IMR-90 (cell line): ENCODE data around the gene CYP27B1. TPM values are rescaled to one million over a fixed set of nuclear protein-coding genes. Genes with fewer than 3 reads are reported as not detected.

Experiments
- ATAC-seq: fragments of 200-7000 bp; cut with Tn5 transposase; 2 replicates; pipeline ENCODE4 v1.9.1; 2020; ENCODE audit warnings: low read depth, mild to moderate bottlenecking, moderate library complexity
- BruUV-seq: library from RNA; stranded (reverse); fragments of 400-500 nt; replicated peaks from 2 replicates; lab custom pipeline; 2021; lab: Mats Ljungman, UMichigan
- CTCF ChIA-PET: fragments of 300-600 bp; formaldehyde crosslinking; extraction: SDS; loops from one replicate; lab custom pipeline; 2021; ENCODE audit warnings: antibody characterized with exemption; lab: Yijun Ruan, JAX
- POLR2A ChIA-PET: fragments of 300-600 bp; sonication (Branson Sonifier 250); formaldehyde crosslinking; loops from one replicate; lab custom pipeline; 2022; ENCODE audit warnings: antibody characterized with exemption; ENCODE audit not compliant: unreplicated experiment; lab: Charles Lee
- DNase-seq: peaks from one replicate; pipeline ENCODE4 v3.0.0; 2013
- H2AFZ ChIP-seq: replicated peaks from 2 replicates; pipeline ENCODE3; 2013; ENCODE audit warnings: low read length, mild to moderate bottlenecking; ENCODE audit not compliant: poor library complexity
- H2AK5ac ChIP-seq: 2 replicates; pipeline ENCODE4 v1.6.1; 2013; ENCODE audit warnings: low read depth, low read length, inconsistent platforms
- H2AK9ac ChIP-seq: replicated peaks from 2 replicates; pipeline ENCODE3; 2013; ENCODE audit warnings: mild to moderate bottlenecking, low read depth, low read length, moderate library complexity; ENCODE audit not compliant: poor library complexity
- H2BK120ac ChIP-seq: 2 replicates; pipeline ENCODE4 v1.6.1; 2013; ENCODE audit warnings: low read depth, low read length, inconsistent platforms
- H2BK15ac ChIP-seq: 3 replicates; pipeline ENCODE4 v1.6.1; 2013; ENCODE audit warnings: low read depth, low read length, inconsistent platforms
- H2BK20ac ChIP-seq: 2 replicates; pipeline ENCODE4 v1.6.1; 2013; ENCODE audit warnings: low read depth, mild to moderate bottlenecking, inconsistent platforms, low read length, moderate library complexity
- H2BK5ac ChIP-seq: 2 replicates; pipeline ENCODE4 v1.6.1; 2013; ENCODE audit warnings: mild to moderate bottlenecking, low read depth, low read length, inconsistent platforms; ENCODE audit not compliant: poor library complexity, severe bottlenecking
- H3K14ac ChIP-seq: replicated peaks from 2 replicates; pipeline ENCODE4 v1.6.1; 2013; ENCODE audit warnings: low read depth, low read length, inconsistent platforms
- H3K18ac ChIP-seq: 2 replicates; pipeline ENCODE4 v1.6.1; 2013; ENCODE audit warnings: low read depth, low read length, control low read depth
- H3K23ac ChIP-seq: 2 replicates; pipeline ENCODE4 v1.6.1; 2013; ENCODE audit warnings: low read depth, low read length, inconsistent platforms
- H3K27ac ChIP-seq: 2 replicates; pipeline ENCODE4 v1.5.1; 2013; ENCODE audit warnings: mild to moderate bottlenecking, control low read depth, low read length; ENCODE audit not compliant: insufficient read depth
- H3K27me3 ChIP-seq: 2 replicates; pipeline ENCODE4 v1.6.1; 2013; ENCODE audit warnings: low read length; ENCODE audit not compliant: control insufficient read depth, insufficient read depth
- H3K36me3 ChIP-seq: 2 replicates; pipeline ENCODE4 v1.6.1; 2013; ENCODE audit warnings: low read length, mixed read lengths; ENCODE audit not compliant: control insufficient read depth, insufficient read depth
- H3K4ac ChIP-seq: 2 replicates; pipeline ENCODE4 v1.6.1; 2013; ENCODE audit warnings: low read depth, low read length, inconsistent platforms
- H3K4me1 ChIP-seq: 2 replicates; pipeline ENCODE4 v1.6.1; 2013; ENCODE audit warnings: low read length, mixed read lengths; ENCODE audit not compliant: control insufficient read depth, insufficient read depth
- H3K4me2 ChIP-seq: 2 replicates; pipeline ENCODE4 v1.6.1; 2013; ENCODE audit warnings: low read depth, mild to moderate bottlenecking, control low read depth, low read length, moderate library complexity
- H3K4me3 ChIP-seq: 2 replicates; pipeline ENCODE4 v1.5.1; 2013; ENCODE audit warnings: low read depth, mild to moderate bottlenecking, control low read depth, low read length, moderate library complexity; ENCODE audit not compliant: insufficient read depth
- H3K56ac ChIP-seq: 2 replicates; pipeline ENCODE4 v1.6.1; 2013; ENCODE audit warnings: low read length, inconsistent platforms; ENCODE audit not compliant: insufficient read depth; ENCODE audit errors: extremely low read depth
- H3K79me1 ChIP-seq, 2 experiments: 2 replicates each; pipeline ENCODE4 v1.6.1; 2013; ENCODE audit warnings: low read length in 2 of 2, inconsistent platforms in 1 of 2, low read depth in 1 of 2
- H3K9ac ChIP-seq: 2 replicates; pipeline ENCODE4 v1.6.1; 2013; ENCODE audit warnings: low read depth, low read length, control low read depth
- H3K9me1 ChIP-seq: 2 replicates; pipeline ENCODE4 v1.6.1; 2013; ENCODE audit warnings: low read length, inconsistent platforms; ENCODE audit not compliant: insufficient read depth
- H3K9me3 ChIP-seq: 2 replicates; pipeline ENCODE4 v1.6.1; 2013; ENCODE audit warnings: low read length; ENCODE audit not compliant: control insufficient read depth, insufficient read depth
- H4K20me1 ChIP-seq: 2 replicates; pipeline ENCODE4 v1.6.1; 2013; ENCODE audit warnings: low read length, inconsistent platforms; ENCODE audit not compliant: insufficient read depth
- H4K5ac ChIP-seq: 2 replicates; pipeline ENCODE4 v1.6.1; 2013; ENCODE audit warnings: mild to moderate bottlenecking, low read depth, low read length, control low read depth
- H4K8ac ChIP-seq, 2 experiments: 2 replicates each; pipeline ENCODE4 v1.6.1; 2013; ENCODE audit warnings: low read depth in 2 of 2, low read length in 2 of 2, control low read depth in 1 of 2, inconsistent platforms in 1 of 2
- H4K91ac ChIP-seq: 2 replicates; pipeline ENCODE4 v1.6.1; 2013; ENCODE audit warnings: low read depth, low read length, inconsistent platforms; ENCODE audit not compliant: insufficient read depth
- BHLHE40 ChIP-seq: fragments of 150-350 bp; IDR thresholded peaks from 2 replicates; pipeline ENCODE4 v1.6.1; 2016; ENCODE audit warnings: mild to moderate bottlenecking, low read depth, low read length
- CEBPB ChIP-seq: IDR thresholded peaks from 2 replicates; pipeline ENCODE4 v1.6.1; 2012; ENCODE audit warnings: low read depth, low read length, improper control_type of control experiment
- CHD1 ChIP-seq: IDR thresholded peaks from 2 replicates; pipeline ENCODE4 v1.6.1; 2012; ENCODE audit warnings: low read depth, low read length, improper control_type of control experiment
- MXI1 ChIP-seq: IDR thresholded peaks from 2 replicates; pipeline ENCODE4 v1.6.1; 2012; ENCODE audit warnings: low read depth, mild to moderate bottlenecking, low read length, moderate library complexity, borderline replicate concordance
- NFE2L2 ChIP-seq: fragments of 150-350 bp; IDR thresholded peaks from 2 replicates; pipeline ENCODE4 v1.6.1; 2016; ENCODE audit warnings: low read depth, mild to moderate bottlenecking, low read length
- POLR2A ChIP-seq: IDR thresholded peaks from 2 replicates; pipeline ENCODE4 v1.6.1; 2012; ENCODE audit warnings: mild to moderate bottlenecking, low read depth, low read length
- RAD21 ChIP-seq: IDR thresholded peaks from 2 replicates; pipeline ENCODE4 v1.6.1; 2012; ENCODE audit warnings: low read length, improper control_type of control experiment
- USF2 ChIP-seq: fragments of 150-350 bp; IDR thresholded peaks from 2 replicates; pipeline ENCODE4 v1.6.1; 2017; ENCODE audit warnings: mild to moderate bottlenecking, antibody characterized with exemption, low read length, low read depth
- WGBS, 2 experiments: methylation state at CpG; one replicate each; pipeline versions ENCODE4 v1.1.5 to v1.1.7; 2013; ENCODE audit warnings: missing lambda C conversion rate in 2 of 2; ENCODE audit not compliant: insufficient read length in 1 of 2; ENCODE audit errors: extremely low coverage in 2 of 2; 5-methylcytosine and 5-hydroxymethylcytosine counted together
- dilution Hi-C: fragments of 300-500 bp; cut with HindIII; formaldehyde crosslinking; loops from one replicate; pipeline ENCODE4 v1.14.3; 2018; ENCODE audit warnings: low sequenced_read_pairs; ENCODE audit not compliant: unreplicated experiment
- in situ Hi-C: fragments of 300-500 bp; cut with MboI; formaldehyde crosslinking; loops from 3 replicates; pipeline ENCODE4 v1.14.3; 2019; ENCODE audit warnings: low sequenced_read_pairs, inconsistent platforms, mixed read lengths
- intact Hi-C: fragments of 100-400 bp; cut with micrococcal nuclease; formaldehyde crosslinking; loops from 2 replicates; pipeline ENCODE4 v1.10.0; 2022
- polyA plus RNA-seq, 3 experiments: library from polyadenylated mRNA; depleted of rRNA; stranded (reverse); fragments of >200 nt; gene quantifications; 2 replicates each; pipeline ENCODE4 v1.2.3, GENCODE V29; 2012; ENCODE audit warnings: low replicate concordance in 1 of 3
- total RNA-seq: library from RNA; depleted of rRNA; stranded (reverse); fragments of >200 nt; gene quantifications from 2 replicates; pipeline ENCODE4 v1.2.3, GENCODE V29; 2012

Gene CYP27B1
- total and polyA plus RNA-seq, 2 of the 4 experiments (the other 2 are of a cell fraction): 0.36 to 1.3 TPM

- peak overlapping the region; percentile 58 for H2BK20ac ChIP-seq
- H3K56ac ChIP-seq: no peak overlapping the region
- in situ Hi-C loops: no loop called here
- H3K36me3 ChIP-seq: peaks cover 18% of the 10 kb centered on the region
- peak overlapping the region; percentile 53; the same call in 1 of the 2 replicates for H4K5ac ChIP-seq
- TF ChIP-seq MXI1: no peak
- no peak for TF ChIP-seq USF2
- TF ChIP-seq NFE2L2: no peak
- no peak for TF ChIP-seq POLR2A
- TF ChIP-seq BHLHE40: no peak
- no peak for TF ChIP-seq CEBPB
- no peak for TF ChIP-seq RAD21
- TF ChIP-seq CHD1: no peak
- H4K91ac ChIP-seq: peak overlapping the region; percentile 12; the same call in 1 of the 2 replicates
- H3K14ac ChIP-seq: peak overlapping the region; percentile 27
- no peak overlapping the region for H2BK15ac ChIP-seq
- H2BK5ac ChIP-seq: peak overlapping the region; percentile 22
- H3K4ac ChIP-seq: peak overlapping the region; percentile 48
- peak overlapping the region; percentile 73; the same call in 1 of the 2 replicates for H2AK5ac ChIP-seq
- H2AK9ac ChIP-seq: peak overlapping the region; percentile 96
- H3K27ac ChIP-seq: no peak overlapping the region
- intact Hi-C loops: loop anchor here (1.0 kb wide), 1 partner anchor 30 kb away; the partner anchor contains the start of gene TSFM
- H3K4me1 ChIP-seq: peaks cover 7% of the 10 kb centered on the region
- peaks cover 10% of the 10 kb centered on the region for H3K27me3 ChIP-seq
- H3K23ac ChIP-seq: peak overlapping the region; percentile 29; the same call in 1 of the 2 replicates
- dilution Hi-C loops: no loop called here
- H3K4me3 ChIP-seq: peak overlapping the region; percentile 25; the same call in 1 of the 2 replicates
- H4K20me1 ChIP-seq: peaks cover 7% of the 10 kb centered on the region; the same call in 1 of the 2 replicates
- H3K9ac ChIP-seq: no peak overlapping the region; the same call in 1 of the 2 replicates
- no TSS peak for BruUV-seq
- no CpG with 5 or more reads among the region's 5 CpGs for WGBS, 2 experiments
- H3K18ac ChIP-seq: no peak overlapping the region
- H2BK120ac ChIP-seq: peak overlapping the region; percentile 52; the same call in 1 of the 2 replicates
- H4K8ac ChIP-seq: peak overlapping the region; percentile 26 to 96; a peak in 2 of 4 replicates
- no peaks in the 10 kb centered on the region for H3K9me3 ChIP-seq
- H3K4me2 ChIP-seq: peak overlapping the region; percentile 88
- ATAC-seq: no peak
- no peak for DNase-seq
- H3K9me1 ChIP-seq: peaks cover 15% of the 10 kb centered on the region
- ChIA-PET POLR2A (no interaction called here), CTCF (no interaction called here)
- peak overlapping the region; percentile 91 for H2AFZ ChIP-seq
- peaks cover 16 to 41% of the 10 kb centered on the region in 2 experiments; a peak in 3 of 4 replicates for H3K79me1 ChIP-seq
These were observed 14.2 kb downstream of the CYP27B1 start for GRCh38 chr12:57752668-57753000.
